Gastroesophageal sphincter (tissue), 3 donors: Measurements from ENCODE around the gene NTN5.

Source experiments
- CTCF ChIP-seq, 4 experiments: fragments of 200-600 bp in 2 of 4; fragments of 450-650 bp in 2 of 4; sonication (generic) in 1 of 4; IDR thresholded peaks; one replicate each; pipeline ENCODE4 v1.5.1; 2017 to 2019; ENCODE audit warnings: antibody characterized with exemption in 4 of 4, mild to moderate bottlenecking in 2 of 4, moderate library complexity in 2 of 4
- EP300 ChIP-seq: sonication (generic); formaldehyde crosslinking; IDR thresholded peaks from one replicate; pipeline ENCODE4 v1.6.1; 2017; ENCODE audit warnings: antibody characterized with exemption, mild to moderate bottlenecking
- POLR2A ChIP-seq, 2 donors: fragments of 450-650 bp; IDR thresholded peaks; one replicate each; pipeline ENCODE4 v1.6.1; 2017; ENCODE audit warnings: antibody characterized with exemption in 2 of 2, mild to moderate bottlenecking in 2 of 2, moderate library complexity in 1 of 2

GRCh38 chr19:48671446-48671995 is 1.3 kb downstream of the NTN5 start:
- TF ChIP-seq CTCF (IDR thresholded peaks at IDR 0.05) = no peak
- TF ChIP-seq EP300 = no peak
- no peak for TF ChIP-seq POLR2A (IDR thresholded peaks at IDR 0.05)
